C4-2B (cell line): ENCODE results near the gene SIRPB2.

Source experiments
- CTCF ChIP-seq: fragments of 450-650 bp; conservative IDR thresholded peaks from 2 replicates; pipeline ENCODE4 v1.5.1; 2017; ENCODE audit warnings: mild to moderate bottlenecking
- ZFX ChIP-seq: fragments of 450-650 bp; IDR thresholded peaks from 2 replicates; pipeline ENCODE4 v1.6.1; 2017

- TF ChIP-seq CTCF: no peak
- TF ChIP-seq ZFX: no peak
Measured at GRCh38 chr20:1426231-1426849, 64.9 kb downstream of the SIRPB2 start.
